ENCODE measurements around the gene BMPR1B. TPM values are rescaled to one million over a fixed set of nuclear protein-coding genes. Genes with fewer than 3 reads are reported as not detected.

The BMPR1B gene
- total RNA-seq, 1 donor from 2014 or later, result 9.3 TPM

GRCh38 chr4:95190751-95191436 lies 433.1 kb downstream of the BMPR1B start:
- peaks cover 19% of the 10 kb centered on the region for H3K4me1 Mint-ChIP-seq (ENCODE audit: unreplicated experiment)
- TF ChIP-seq CTCF (conservative IDR thresholded peaks at IDR 0.05), result no peak
- H3K27me3 Mint-ChIP-seq, result peaks cover 34% of the 10 kb centered on the region
- H3K4me3 Mint-ChIP-seq, result peak overlapping the region; percentile 22
- peaks cover 25% of the 10 kb centered on the region for H3K36me3 Mint-ChIP-seq
- DNase-seq (ENCODE audit: extremely low spot score, unreplicated experiment), result no peak
- no peaks in the 10 kb centered on the region for H3K9me3 Mint-ChIP-seq
- H3K27ac Mint-ChIP-seq, result no peak overlapping the region

GRCh38 chr4:95191537-95191936 lies 433.8 kb downstream of the BMPR1B start:
- peaks cover 19% of the 10 kb centered on the region for H3K4me1 Mint-ChIP-seq (ENCODE audit: unreplicated experiment)
- H3K9me3 Mint-ChIP-seq, result no peaks in the 10 kb centered on the region
- H3K27ac Mint-ChIP-seq, result no peak overlapping the region
- TF ChIP-seq CTCF (conservative IDR thresholded peaks at IDR 0.05), result no peak
- H3K27me3 Mint-ChIP-seq, result peaks cover 34% of the 10 kb centered on the region
- no peak for DNase-seq (ENCODE audit: extremely low spot score, unreplicated experiment)
- H3K4me3 Mint-ChIP-seq, result no peak overlapping the region
- H3K36me3 Mint-ChIP-seq, result peaks cover 25% of the 10 kb centered on the region

- DNase-seq (ENCODE audit: extremely low spot score, unreplicated experiment), result no peak
- TF ChIP-seq CTCF (conservative IDR thresholded peaks at IDR 0.05), result no peak
- H3K27ac Mint-ChIP-seq, result no peak overlapping the region
- peaks cover 23% of the 10 kb centered on the region for H3K36me3 Mint-ChIP-seq
- peaks cover 31% of the 10 kb centered on the region for H3K27me3 Mint-ChIP-seq
- H3K9me3 Mint-ChIP-seq, result no peaks in the 10 kb centered on the region
- no peak overlapping the region for H3K4me3 Mint-ChIP-seq
- H3K4me1 Mint-ChIP-seq (ENCODE audit: unreplicated experiment), result peaks cover 12% of the 10 kb centered on the region
These were observed 435.9 kb downstream of the BMPR1B start for GRCh38 chr4:95193391-95194224.

GRCh38 chr4:95197353-95197752 lies 439.6 kb downstream of the BMPR1B start:
- Mint-ChIP-seq H3K36me3 (peaks cover 30% of the 10 kb centered on the region), H3K27me3 (peaks cover 23% of the 10 kb centered on the region), H3K4me1 (ENCODE audit: unreplicated experiment) (no peaks in the 10 kb centered on the region), H3K27ac (no peak overlapping the region), H3K4me3 (no peak overlapping the region), H3K9me3 (no peaks in the 10 kb centered on the region)
- no peak for DNase-seq (ENCODE audit: extremely low spot score, unreplicated experiment)
- no peak for TF ChIP-seq CTCF (conservative IDR thresholded peaks at IDR 0.05)

- Mint-ChIP-seq H3K36me3 (peaks cover 28% of the 10 kb centered on the region), H3K4me3 (no peak overlapping the region), H3K27ac (no peak overlapping the region), H3K27me3 (peaks cover 14% of the 10 kb centered on the region), H3K4me1 (ENCODE audit: unreplicated experiment) (no peaks in the 10 kb centered on the region), H3K9me3 (no peaks in the 10 kb centered on the region)
- no peak for DNase-seq (ENCODE audit: extremely low spot score, unreplicated experiment)
- TF ChIP-seq CTCF (conservative IDR thresholded peaks at IDR 0.05), result no peak
These were observed 441.2 kb downstream of the BMPR1B start for GRCh38 chr4:95198961-95199360.
